Activated naive CD8-positive, alpha-beta T cell (primary cell): ENCODE results near the gene ZNF776.

Experiments
- H3K27ac Mint-ChIP-seq: one replicate; pipeline ENCODE4 v1.8.0; 2021; ENCODE audit warnings: mixed read lengths
- H3K27me3 Mint-ChIP-seq: one replicate; pipeline ENCODE4 v1.8.0; 2021; ENCODE audit warnings: mixed read lengths
- H3K36me3 Mint-ChIP-seq: one replicate; pipeline ENCODE4 v1.8.0; 2021; ENCODE audit warnings: mixed read lengths
- H3K4me1 Mint-ChIP-seq: one replicate; pipeline ENCODE4 v1.8.0; 2021; ENCODE audit warnings: low read depth, mixed read lengths
- H3K4me3 Mint-ChIP-seq: one replicate; pipeline ENCODE4 v1.8.0; 2021; ENCODE audit warnings: mild to moderate bottlenecking, mixed read lengths
- H3K9me3 Mint-ChIP-seq: one replicate; pipeline ENCODE4 v1.8.0; 2021; ENCODE audit warnings: low read depth, mixed read lengths

Gene ZNF776

DNA sequence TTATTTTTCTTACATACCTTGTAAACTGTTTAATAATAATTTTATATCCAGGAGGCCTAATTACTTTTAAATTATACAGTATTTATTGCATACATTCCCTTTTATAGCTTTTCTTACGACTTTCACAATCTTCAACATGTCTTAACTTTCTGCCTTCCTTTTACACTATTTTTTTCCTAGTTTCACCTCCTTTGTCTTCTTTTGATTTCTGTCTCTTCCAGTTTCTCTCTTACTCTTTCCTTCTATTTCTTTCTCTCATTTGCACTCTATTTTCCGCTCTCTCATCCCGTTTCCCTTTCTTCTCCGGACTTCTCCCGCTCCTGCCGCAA lies 56.6 kb downstream of the ZNF776 start:
- Mint-ChIP-seq H3K9me3 (no peaks in the 10 kb centered on the region), H3K27ac (peak overlapping the region; percentile 58), H3K4me3 (peak overlapping the region; percentile 88), H3K27me3 (no peaks in the 10 kb centered on the region), H3K36me3 (peaks cover 12% of the 10 kb centered on the region), H3K4me1 (peaks cover 28% of the 10 kb centered on the region)

DNA sequence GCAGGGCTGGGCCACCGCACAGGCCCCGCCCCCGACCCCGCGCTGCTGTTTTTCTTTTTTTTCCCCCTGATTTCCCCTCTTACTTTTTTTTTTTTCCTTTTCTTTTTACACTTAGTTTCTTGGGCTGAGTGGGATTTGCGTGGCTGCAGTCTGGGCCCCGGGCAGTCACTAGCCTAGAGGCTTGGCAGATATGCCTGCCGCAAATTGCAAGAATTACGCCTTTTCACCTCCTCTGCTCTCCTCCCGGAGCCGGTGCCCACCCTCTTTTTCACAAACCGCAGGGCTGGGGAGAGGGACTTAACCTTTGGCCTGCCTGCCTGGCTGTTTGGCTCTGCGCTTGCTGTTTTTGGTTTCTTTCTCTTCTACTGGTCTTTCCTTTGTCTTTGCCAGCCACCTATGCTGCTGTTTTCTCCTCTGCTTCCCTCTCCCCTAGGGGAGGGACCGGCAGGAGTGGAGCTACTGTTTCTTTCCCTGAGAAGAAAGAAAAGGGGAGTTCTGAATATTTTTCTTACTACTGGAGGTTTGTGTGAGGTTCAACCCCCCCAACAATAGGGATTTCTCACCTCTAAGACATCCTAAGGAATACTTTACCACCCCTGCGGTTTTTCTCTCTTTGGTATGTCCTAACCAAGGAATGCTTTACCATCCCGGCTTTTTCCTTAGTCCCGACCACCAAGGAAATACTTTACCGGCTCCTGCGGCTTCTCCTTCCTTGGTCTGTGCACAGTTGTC lies 57.1 kb downstream of the ZNF776 start:
- Mint-ChIP-seq H3K36me3 (peaks cover 12% of the 10 kb centered on the region), H3K4me1 (peaks cover 30% of the 10 kb centered on the region), H3K27ac (peak overlapping the region; percentile 58), H3K27me3 (no peaks in the 10 kb centered on the region), H3K9me3 (no peaks in the 10 kb centered on the region), H3K4me3 (peak overlapping the region; percentile 88)

DNA sequence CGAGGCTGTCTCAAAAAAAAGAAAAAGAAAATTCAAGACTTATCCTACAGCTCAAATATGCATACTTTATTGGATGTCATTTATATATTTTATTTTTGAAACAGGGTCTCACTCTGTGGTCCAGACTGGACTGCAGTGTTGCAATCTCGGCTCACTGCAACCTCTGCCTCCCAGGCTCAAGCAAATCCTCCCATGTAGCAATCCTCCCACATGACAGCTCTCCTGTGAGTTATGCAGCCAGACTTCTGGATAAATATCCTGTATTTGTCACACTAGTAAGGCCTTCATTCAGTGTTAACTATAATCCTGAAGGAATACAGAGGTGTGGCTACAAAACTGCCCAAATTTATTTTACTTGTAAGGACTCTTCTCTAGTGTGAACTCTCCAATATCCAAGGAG lies 60.9 kb downstream of the ZNF776 start:
- Mint-ChIP-seq H3K4me1 (peaks cover 41% of the 10 kb centered on the region), H3K36me3 (peaks cover 12% of the 10 kb centered on the region), H3K4me3 (no peak overlapping the region), H3K27ac (no peak overlapping the region), H3K9me3 (no peaks in the 10 kb centered on the region), H3K27me3 (no peaks in the 10 kb centered on the region)
